Testis (tissue), 3 donors: ENCODE measurements around the gene PRR5L. TPM values are rescaled to one million over a fixed set of nuclear protein-coding genes. Genes with fewer than 3 reads are reported as not detected.

Source experiments
- DNase-seq: peaks from one replicate; pipeline ENCODE4 v3.0.0-alpha.2; 2019
- H3K27ac ChIP-seq, 2 donors: fragments of 200-600 bp; sonication (generic); one replicate each; pipeline ENCODE4 v1.5.1; 2019
- H3K27me3 ChIP-seq: fragments of 200-600 bp; sonication (generic); one replicate; pipeline ENCODE4 v1.5.1; 2019
- H3K36me3 ChIP-seq: fragments of 200-600 bp; sonication (generic); one replicate; pipeline ENCODE4 v1.5.1; 2017; ENCODE audit warnings: low read depth; ENCODE audit errors: missing control alignments
- H3K4me1 ChIP-seq: fragments of 200-600 bp; sonication (generic); one replicate; pipeline ENCODE4 v1.5.1; 2019
- H3K4me3 ChIP-seq, 2 donors: fragments of 200-600 bp; sonication (generic); one replicate each; pipeline ENCODE4 v1.5.1; 2017 to 2019
- H3K9me3 ChIP-seq: fragments of 200-600 bp; sonication (generic); one replicate; pipeline ENCODE4 v1.5.1; 2017
- CTCF ChIP-seq, 3 experiments: fragments of 450-650 bp in 2 of 3; fragments of 200-600 bp in 1 of 3; sonication (generic) in 1 of 3; IDR thresholded peaks; one replicate each; pipeline ENCODE4 v1.5.1; 2016 to 2019; ENCODE audit warnings: antibody characterized with exemption in 3 of 3, mild to moderate bottlenecking in 2 of 3, moderate library complexity in 1 of 3
- POLR2A ChIP-seq: fragments of 450-650 bp; IDR thresholded peaks from one replicate; pipeline ENCODE4 v1.6.1; 2017; ENCODE audit warnings: antibody characterized with exemption, mild to moderate bottlenecking, moderate library complexity
- WGBS, 2 donors: methylation state at CpG; one replicate each; pipeline ENCODE4 v1.1.5; 2018; 5-methylcytosine and 5-hydroxymethylcytosine counted together
- intact Hi-C: fragments of 100-400 bp; cut with DNase I; formaldehyde crosslinking; loops from one replicate; pipeline ENCODE4 v1.15.1; 2023; ENCODE audit warnings: low total_unique reads
- polyA plus RNA-seq: library from polyadenylated mRNA; stranded (reverse); fragments of 350-450 nt; fragmentation: Illumina TruSeq; extraction: RNeasy Lipid Tissue Mini Kit (QIAGEN cat#74804); gene quantifications from one replicate; pipeline ENCODE4 v1.2.3, GENCODE V29; 2014; ENCODE audit warnings: low read depth, low replicate concordance; ENCODE audit not compliant: insufficient read depth
- total RNA-seq, 2 donors: library from RNA; depleted of rRNA; stranded (reverse); fragments of >200 nt; gene quantifications; one replicate each; pipeline ENCODE4 v1.2.3, GENCODE V29; 2016

Gene PRR5L
- total and polyA plus RNA-seq, 3 donors from 2014 or later: 8.1 to 15.4 (median 14.7) TPM

- no peaks in the 10 kb centered on the region for H3K27me3 ChIP-seq
- intact Hi-C loops: no loop called here
- DNase-seq: no peak
- no peak overlapping the region for H3K4me3 ChIP-seq
- H3K4me1 ChIP-seq: no peaks in the 10 kb centered on the region
- TF ChIP-seq POLR2A (no peak), CTCF (IDR thresholded peaks at IDR 0.05) (no peak)
- 67 to 70% methylated on average over 5 of the region's 5 CpGs for WGBS, 2 donors
- H3K36me3 ChIP-seq: no peaks in the 10 kb centered on the region
- no peaks in the 10 kb centered on the region for H3K9me3 ChIP-seq
- H3K27ac ChIP-seq: no peak overlapping the region
These were observed 44.8 kb downstream of the PRR5L start for GRCh38 chr11:36340897-36341296.

- Histone ChIP-seq H3K27ac (no peak overlapping the region), H3K4me1 (no peaks in the 10 kb centered on the region), H3K9me3 (no peaks in the 10 kb centered on the region), H3K4me3 (no peak overlapping the region), H3K36me3 (no peaks in the 10 kb centered on the region), H3K27me3 (no peaks in the 10 kb centered on the region)
- WGBS, 2 donors: 83 to 92% methylated on average over 8 of the region's 8 CpGs
- no peak for DNase-seq
- TF ChIP-seq POLR2A: no peak
- TF ChIP-seq CTCF (IDR thresholded peaks at IDR 0.05): no peak
- intact Hi-C loops: no loop called here
These were observed 45.8 kb downstream of the PRR5L start for GRCh38 chr11:36341915-36342314.

GRCh38 chr11:36342327-36342726 is 46.2 kb downstream of the PRR5L start:
- Histone ChIP-seq H3K4me3 (no peak overlapping the region), H3K36me3 (no peaks in the 10 kb centered on the region), H3K9me3 (no peaks in the 10 kb centered on the region), H3K4me1 (no peaks in the 10 kb centered on the region), H3K27me3 (no peaks in the 10 kb centered on the region), H3K27ac (no peak overlapping the region)
- intact Hi-C loops: no loop called here
- WGBS, 2 donors: 60% methylated on average over 5 of the region's 5 CpGs
- DNase-seq: no peak
- TF ChIP-seq POLR2A: no peak
- TF ChIP-seq CTCF (IDR thresholded peaks at IDR 0.05): no peak

DNA sequence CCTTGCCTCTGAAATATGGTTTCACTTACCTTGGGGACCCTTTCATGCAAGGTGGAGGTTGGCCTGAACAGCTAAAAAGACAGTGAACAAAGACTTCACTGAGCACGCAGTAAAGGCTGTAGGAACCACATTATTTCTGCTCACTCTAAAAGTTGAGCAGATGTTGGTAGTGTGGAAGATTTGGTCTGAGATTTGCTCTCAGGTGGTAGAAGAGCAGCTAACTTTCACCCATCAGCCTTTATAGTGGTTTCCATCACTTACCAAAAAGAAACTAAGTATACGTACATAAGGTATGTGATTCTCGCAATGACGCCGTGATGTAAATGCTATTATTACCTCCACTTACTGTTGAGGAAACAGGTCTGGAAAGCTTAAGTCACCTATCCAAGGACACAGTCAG is 47.3 kb downstream of the PRR5L start:
- H3K27ac ChIP-seq: no peak overlapping the region
- intact Hi-C loops: no loop called here
- WGBS, 2 donors: 96% methylated on average over 5 of the region's 5 CpGs
- no peak for DNase-seq
- no peak overlapping the region for H3K4me3 ChIP-seq
- no peak for TF ChIP-seq CTCF (IDR thresholded peaks at IDR 0.05)
- TF ChIP-seq POLR2A: no peak
- H3K4me1 ChIP-seq: no peaks in the 10 kb centered on the region
- no peaks in the 10 kb centered on the region for H3K9me3 ChIP-seq
- no peaks in the 10 kb centered on the region for H3K36me3 ChIP-seq
- no peaks in the 10 kb centered on the region for H3K27me3 ChIP-seq

DNA sequence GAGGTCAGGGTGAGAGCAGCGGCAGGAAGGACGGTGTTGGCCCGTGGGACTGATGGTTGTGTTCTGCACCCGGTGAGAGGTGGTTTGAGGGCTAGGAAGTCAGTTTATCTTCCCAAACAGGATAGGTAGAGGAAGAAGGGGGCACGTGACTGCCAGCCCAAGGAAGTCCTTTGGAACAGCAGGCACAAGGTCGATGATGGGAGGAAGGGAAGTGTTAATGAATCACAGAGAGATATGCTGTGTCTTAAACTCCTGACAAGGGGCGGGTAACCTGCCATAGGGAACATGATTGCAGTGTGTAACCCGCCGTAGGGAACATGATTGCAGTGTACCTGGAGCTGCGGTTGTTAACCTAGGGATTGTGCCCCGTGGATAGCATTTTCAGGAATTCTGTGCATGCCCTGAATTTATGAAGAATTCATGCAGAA is 49.0 kb downstream of the PRR5L start:
- no peaks in the 10 kb centered on the region for H3K4me1 ChIP-seq
- H3K9me3 ChIP-seq: no peaks in the 10 kb centered on the region
- H3K27me3 ChIP-seq: no peaks in the 10 kb centered on the region
- TF ChIP-seq POLR2A: no peak
- no peak for TF ChIP-seq CTCF (IDR thresholded peaks at IDR 0.05)
- no peak overlapping the region for H3K27ac ChIP-seq
- DNase-seq: no peak
- no peaks in the 10 kb centered on the region for H3K36me3 ChIP-seq
- intact Hi-C loops: no loop called here
- H3K4me3 ChIP-seq: no peak overlapping the region
- 76 to 84% methylated on average over 11 of the region's 11 CpGs for WGBS, 2 donors
